ENCODE data around the gene PRKCQ.

- TF ChIP-seq CTCF (IDR thresholded peaks at IDR 0.05; ENCODE audit: low read length) = no peak
- TF ChIP-seq EZH2 (IDR thresholded peaks at IDR 0.05; ENCODE audit: borderline replicate concordance, low read length) = no peak
These were observed 63.2 kb downstream of the PRKCQ start for GRCh38 chr10:6516929-6517284.
